Kidney (tissue), 14 donors: Measurements from ENCODE around the gene WSCD2. TPM values are rescaled to one million over a fixed set of nuclear protein-coding genes. Genes with fewer than 3 reads are reported as not detected.

Experiments used
- DNase-seq, 5 donors: peaks; one replicate each; pipeline ENCODE4 v3.0.0-alpha.2; 2013 to 2020
- FAIRE-seq: peaks from 2 replicates; lab custom pipeline; 2012; peaks lifted over from hg19 to GRCh38; lab: Jason Lieb, UNC
- H3K27ac ChIP-seq, 2 donors: one replicate each; pipeline ENCODE4 v1.7.0; 2013; ENCODE audit warnings: low read depth in 2 of 2, low read length in 2 of 2, inconsistent platforms in 1 of 2
- H3K27me3 ChIP-seq: one replicate; pipeline ENCODE4 v1.7.1; 2013; ENCODE audit warnings: low read length, inconsistent platforms; ENCODE audit not compliant: control insufficient read depth, insufficient read depth
- H3K36me3 ChIP-seq, 3 donors: one replicate each; pipeline versions ENCODE4 v1.7.0 to v1.7.1; 2013; ENCODE audit warnings: low read length in 3 of 3, control low read depth in 1 of 3, inconsistent platforms in 1 of 3; ENCODE audit not compliant: insufficient read depth in 3 of 3, control insufficient read depth in 2 of 3
- H3K4me1 ChIP-seq, 3 donors: one replicate each; pipeline versions ENCODE4 v1.7.0 to v1.7.1; 2013; ENCODE audit warnings: low read length in 3 of 3, inconsistent platforms in 1 of 3, low read depth in 1 of 3; ENCODE audit not compliant: control insufficient read depth in 2 of 3, insufficient read depth in 2 of 3
- H3K4me3 ChIP-seq, 3 donors: one replicate each; pipeline versions ENCODE4 v1.7.0 to v1.8.1; 2013; ENCODE audit warnings: low read length in 3 of 3, control low read depth in 1 of 3, inconsistent platforms in 1 of 3
- H3K9ac ChIP-seq, 3 donors: one replicate each; pipeline versions ENCODE4 v1.7.0 to v1.7.1; 2013; ENCODE audit warnings: low read length in 3 of 3, control low read depth in 1 of 3, inconsistent platforms in 1 of 3
- H3K9me3 ChIP-seq, 3 donors: one replicate each; pipeline versions ENCODE4 v1.7.0 to v1.7.1; 2013; ENCODE audit warnings: low read length in 3 of 3, control low read depth in 1 of 3, inconsistent platforms in 1 of 3; ENCODE audit not compliant: control insufficient read depth in 2 of 3, insufficient read depth in 1 of 3
- CTCF ChIP-seq: IDR thresholded peaks from 3 replicates; pipeline ENCODE4 v1.5.1; 2012; ENCODE audit warnings: mild to moderate bottlenecking, moderate library complexity, borderline replicate concordance; ENCODE audit not compliant: insufficient read depth; ENCODE audit errors: extremely low read depth
- intact Hi-C: fragments of 100-400 bp; cut with DNase I; formaldehyde crosslinking; loops from one replicate; pipeline ENCODE4 v1.11.1; 2022
- polyA plus RNA-seq: library from polyadenylated mRNA; stranded (reverse); fragments of 350-450 nt; fragmentation: Illumina TruSeq; extraction: RNeasy Lipid Tissue Mini Kit (QIAGEN cat#74804); gene quantifications from one replicate; pipeline ENCODE4 v1.2.3, GENCODE V29; 2014; ENCODE audit warnings: low read depth, low replicate concordance; ENCODE audit not compliant: insufficient read depth
- total RNA-seq: library from RNA; stranded (reverse); fragmentation: NEBNext Ultra II Directional; extraction: Animal tissue kit (Norgen Biotek cat#: 25700); gene quantifications from one replicate; pipeline ENCODE4 v1.2.1, GENCODE V29; 2021
- donor health status: control.
- donor health status: control.
- donor health status: control.
- donor health status: control.
- donor health status: control.
- donor health status: DM: yes; HTN: yes; CAD: no.
- donor health status: Normal renal cell carcinoma (clear cell type).

Gene WSCD2
- total and polyA plus RNA-seq, 2 donors from 2014 or later: 1.6 to 2.0 TPM

DNA sequence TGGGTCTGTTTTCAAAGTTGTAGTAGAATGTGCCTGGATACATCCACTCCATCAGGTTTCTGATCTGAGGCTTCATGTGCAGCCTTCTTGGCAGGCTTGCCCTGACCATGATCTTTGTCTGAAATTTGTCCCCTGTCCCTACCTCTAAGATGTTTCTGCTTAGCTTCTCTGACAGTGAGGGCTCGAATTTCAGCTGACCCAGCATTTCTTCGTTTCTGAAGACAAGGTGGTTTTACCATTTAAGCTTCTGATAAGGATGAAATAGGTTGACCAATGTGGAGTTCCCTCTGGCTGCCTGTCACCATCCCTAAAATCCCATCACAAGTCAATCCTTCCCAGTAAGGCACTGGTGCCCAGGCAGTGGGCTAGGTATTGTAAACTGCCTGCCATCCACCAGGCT, 153.1 kb downstream of the WSCD2 start:
- H3K9me3 ChIP-seq: no peaks in the 10 kb centered on the region
- H3K4me1 ChIP-seq: no peaks in the 10 kb centered on the region
- FAIRE-seq (no peak), DNase-seq (no peak)
- H3K27me3 ChIP-seq: no peaks in the 10 kb centered on the region
- no peak overlapping the region for H3K9ac ChIP-seq
- H3K36me3 ChIP-seq: no peaks in the 10 kb centered on the region
- no peak overlapping the region for H3K4me3 ChIP-seq
- no peak for TF ChIP-seq CTCF
- H3K27ac ChIP-seq: no peak overlapping the region
- intact Hi-C loops: no loop called here

- Histone ChIP-seq H3K27me3 (no peaks in the 10 kb centered on the region), H3K4me3 (no peak overlapping the region), H3K4me1 (no peaks in the 10 kb centered on the region), H3K9me3 (no peaks in the 10 kb centered on the region), H3K9ac (no peak overlapping the region), H3K36me3 (no peaks in the 10 kb centered on the region), H3K27ac (no peak overlapping the region)
- DNase-seq (peak in 1 of 5 donors; percentile 31), FAIRE-seq (no peak)
- intact Hi-C loops: no loop called here
- no peak for TF ChIP-seq CTCF
Observed at GRCh38 chr12:108282676-108283075, 153.6 kb downstream of the WSCD2 start.

DNA sequence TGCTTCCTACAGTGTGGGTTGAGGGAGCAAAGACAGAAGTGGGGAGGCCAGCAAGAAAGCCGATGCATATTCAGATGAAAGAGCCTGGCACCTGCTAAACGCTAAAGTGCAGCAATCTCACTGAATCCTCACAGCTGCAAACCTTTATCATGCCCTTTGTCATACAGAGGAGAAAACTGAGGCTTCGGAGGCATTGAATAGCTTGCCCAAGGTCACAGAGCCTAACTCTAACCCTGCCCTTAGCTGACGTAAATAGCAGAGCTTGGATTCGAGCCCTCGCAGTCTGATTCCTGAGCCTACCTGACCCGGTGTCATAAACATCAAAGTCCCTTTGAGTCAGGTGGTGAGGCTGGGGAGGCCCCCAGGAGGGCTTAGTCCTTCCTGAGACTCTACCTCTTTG, 155.1 kb downstream of the WSCD2 start:
- Histone ChIP-seq H3K27ac (no peak overlapping the region), H3K9ac (no peak overlapping the region), H3K9me3 (no peaks in the 10 kb centered on the region), H3K4me1 (no peaks in the 10 kb centered on the region), H3K4me3 (no peak overlapping the region), H3K27me3 (no peaks in the 10 kb centered on the region), H3K36me3 (no peaks in the 10 kb centered on the region)
- FAIRE-seq: no peak
- intact Hi-C loops: no loop called here
- no peak for DNase-seq
- TF ChIP-seq CTCF: no peak

DNA sequence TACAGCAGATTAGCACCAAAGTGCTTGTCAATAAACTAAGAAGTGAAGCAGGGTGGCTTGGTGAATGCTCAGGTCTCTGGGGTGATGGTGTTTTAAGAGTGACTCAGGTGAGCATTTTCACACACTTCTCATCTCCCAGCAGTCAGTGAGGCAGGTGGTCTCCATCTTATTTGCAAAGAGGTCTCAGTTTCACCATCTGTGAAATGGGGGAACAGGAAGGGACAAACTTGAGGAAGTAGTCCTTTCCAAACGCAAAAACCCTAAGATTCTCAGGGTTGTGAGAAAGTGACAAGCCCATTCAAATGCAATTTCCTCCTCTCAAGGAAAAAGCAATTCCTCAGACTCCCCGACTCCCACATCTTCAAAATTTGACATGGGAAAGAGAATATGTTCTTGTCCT, 155.9 kb downstream of the WSCD2 start:
- H3K9ac ChIP-seq: no peak overlapping the region
- no peaks in the 10 kb centered on the region for H3K4me1 ChIP-seq
- DNase-seq (no peak), FAIRE-seq (no peak)
- intact Hi-C loops: no loop called here
- H3K9me3 ChIP-seq: no peaks in the 10 kb centered on the region
- no peak for TF ChIP-seq CTCF
- no peaks in the 10 kb centered on the region for H3K36me3 ChIP-seq
- no peak overlapping the region for H3K27ac ChIP-seq
- no peak overlapping the region for H3K4me3 ChIP-seq
- no peaks in the 10 kb centered on the region for H3K27me3 ChIP-seq
